ENCODE results near the gene CISTR. TPM values are rescaled to one million over a fixed set of nuclear protein-coding genes. Genes with fewer than 3 reads are reported as not detected.
A peak's percentile ranks its signal among the peaks of the same experiment; 100 is the strongest.

Gene CISTR
- not detected in 2 replicates for total RNA-seq (2012; rRNA removed)

- Histone ChIP-seq H3K9me3 (replicated peaks; ENCODE audit: low read length) (no peaks in the 10 kb centered on the region), H3K36me3 (ENCODE audit: insufficient read depth, low read length) (no peaks in the 10 kb centered on the region), H3K4me3 (ENCODE audit: low read length) (peak within 1 kb of the TSS; percentile 70), H3K9ac (ENCODE audit: low read depth, low read length) (peak within 1 kb of the TSS; percentile 19), H3K4me1 (ENCODE audit: control insufficient read depth, insufficient read depth, low read length) (peaks cover 11% of the 10 kb centered on the region), H3K27me3 (ENCODE audit: control insufficient read depth, insufficient read depth, low read length) (peaks cover 85% of the 10 kb centered on the region), H3K4me2 (ENCODE audit: low read length) (peak within 1 kb of the TSS; percentile 86)
Measured at GRCh38 chr12:53751336-53752191, at the start of gene CISTR. CISTR (minus strand) TSS chr12:53751979.

GRCh38 chr12:53798575-53798974 lies 46.8 kb upstream of the CISTR start:
- H3K27me3 ChIP-seq (ENCODE audit: control insufficient read depth, insufficient read depth, low read length), result no peaks in the 10 kb centered on the region
- no peaks in the 10 kb centered on the region for H3K9me3 ChIP-seq (replicated peaks; ENCODE audit: low read length)
- no peak overlapping the region for H3K4me3 ChIP-seq (ENCODE audit: low read length)
- no peaks in the 10 kb centered on the region for H3K36me3 ChIP-seq (ENCODE audit: insufficient read depth, low read length)
- H3K9ac ChIP-seq (ENCODE audit: low read depth, low read length), result no peak overlapping the region
- H3K4me1 ChIP-seq (ENCODE audit: control insufficient read depth, insufficient read depth, low read length), result peaks cover 6% of the 10 kb centered on the region
- no peak overlapping the region for H3K4me2 ChIP-seq (ENCODE audit: low read length)

- Histone ChIP-seq H3K36me3 (ENCODE audit: insufficient read depth, low read length) (no peaks in the 10 kb centered on the region), H3K4me3 (ENCODE audit: low read length) (no peak overlapping the region), H3K9me3 (replicated peaks; ENCODE audit: low read length) (no peaks in the 10 kb centered on the region), H3K9ac (ENCODE audit: low read depth, low read length) (no peak overlapping the region), H3K4me1 (ENCODE audit: control insufficient read depth, insufficient read depth, low read length) (peaks cover 6% of the 10 kb centered on the region), H3K27me3 (ENCODE audit: control insufficient read depth, insufficient read depth, low read length) (no peaks in the 10 kb centered on the region), H3K4me2 (ENCODE audit: low read length) (no peak overlapping the region)
Measured at GRCh38 chr12:53795927-53796326, 44.1 kb upstream of the CISTR start.

- Histone ChIP-seq H3K4me1 (ENCODE audit: control insufficient read depth, insufficient read depth, low read length) (peaks cover 1% of the 10 kb centered on the region), H3K27me3 (ENCODE audit: control insufficient read depth, insufficient read depth, low read length) (no peaks in the 10 kb centered on the region), H3K9ac (ENCODE audit: low read depth, low read length) (no peak overlapping the region), H3K9me3 (replicated peaks; ENCODE audit: low read length) (no peaks in the 10 kb centered on the region), H3K4me3 (ENCODE audit: low read length) (no peak overlapping the region), H3K4me2 (ENCODE audit: low read length) (no peak overlapping the region), H3K36me3 (ENCODE audit: insufficient read depth, low read length) (no peaks in the 10 kb centered on the region)
Measured at GRCh38 chr12:53793221-53793620, 41.4 kb upstream of the CISTR start.

DNA sequence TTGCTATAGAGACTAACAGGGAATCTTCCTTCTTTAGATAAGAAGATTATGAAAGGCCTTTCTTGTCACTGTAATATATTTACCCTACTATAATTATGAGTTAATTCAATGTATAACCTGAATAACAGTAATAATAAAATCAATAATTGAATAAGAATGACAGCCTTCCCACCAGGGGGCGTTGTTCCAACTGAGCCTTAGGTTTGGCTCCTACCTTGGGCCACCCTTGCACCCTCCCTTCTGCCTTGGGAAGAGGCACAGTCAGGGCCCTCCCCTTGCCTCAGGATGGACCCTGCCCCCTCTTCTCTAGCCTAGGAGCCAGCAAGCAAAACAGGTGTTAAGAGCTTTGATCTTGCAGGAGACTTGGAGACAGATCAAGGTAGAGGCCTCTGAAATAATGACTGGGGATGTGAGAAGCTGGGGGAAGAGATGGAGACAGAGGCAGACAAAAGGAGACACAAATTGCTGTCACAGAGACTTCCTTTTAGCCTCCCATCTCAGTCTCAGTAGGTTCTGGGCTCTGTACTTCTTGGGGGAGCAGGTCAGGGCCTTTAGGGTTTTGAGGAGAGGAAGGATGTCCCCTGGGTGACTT lies 40.1 kb upstream of the CISTR start:
- Histone ChIP-seq H3K9me3 (replicated peaks; ENCODE audit: low read length) (no peaks in the 10 kb centered on the region), H3K4me3 (ENCODE audit: low read length) (no peak overlapping the region), H3K36me3 (ENCODE audit: insufficient read depth, low read length) (no peaks in the 10 kb centered on the region), H3K4me1 (ENCODE audit: control insufficient read depth, insufficient read depth, low read length) (no peaks in the 10 kb centered on the region), H3K27me3 (ENCODE audit: control insufficient read depth, insufficient read depth, low read length) (no peaks in the 10 kb centered on the region), H3K9ac (ENCODE audit: low read depth, low read length) (no peak overlapping the region), H3K4me2 (ENCODE audit: low read length) (no peak overlapping the region)

DNA sequence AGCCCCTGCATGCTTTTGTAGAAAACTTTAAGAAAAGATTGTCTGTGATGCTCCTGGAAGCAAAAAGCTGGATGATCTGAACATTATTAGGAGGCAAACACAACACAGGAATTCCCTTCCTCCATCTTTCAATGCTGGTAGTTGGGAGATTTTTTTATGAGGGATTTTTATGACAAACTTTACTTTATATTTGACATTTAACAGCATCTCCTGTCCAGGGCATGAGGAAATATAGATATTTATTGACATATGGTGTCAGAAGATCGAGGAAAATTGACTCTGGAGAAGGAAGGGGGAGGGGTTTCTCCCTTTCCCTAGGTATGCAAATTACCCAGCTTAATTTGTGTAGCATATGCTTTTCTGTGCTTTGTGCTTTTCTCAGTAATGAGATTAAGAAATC lies 37.8 kb upstream of the CISTR start:
- Histone ChIP-seq H3K4me3 (ENCODE audit: low read length) (no peak overlapping the region), H3K36me3 (ENCODE audit: insufficient read depth, low read length) (no peaks in the 10 kb centered on the region), H3K27me3 (ENCODE audit: control insufficient read depth, insufficient read depth, low read length) (no peaks in the 10 kb centered on the region), H3K4me1 (ENCODE audit: control insufficient read depth, insufficient read depth, low read length) (no peaks in the 10 kb centered on the region), H3K9ac (ENCODE audit: low read depth, low read length) (no peak overlapping the region), H3K4me2 (ENCODE audit: low read length) (no peak overlapping the region), H3K9me3 (replicated peaks; ENCODE audit: low read length) (no peaks in the 10 kb centered on the region)

- Histone ChIP-seq H3K4me1 (ENCODE audit: control insufficient read depth, insufficient read depth, low read length) (no peaks in the 10 kb centered on the region), H3K9me3 (replicated peaks; ENCODE audit: low read length) (no peaks in the 10 kb centered on the region), H3K27me3 (ENCODE audit: control insufficient read depth, insufficient read depth, low read length) (no peaks in the 10 kb centered on the region), H3K36me3 (ENCODE audit: insufficient read depth, low read length) (no peaks in the 10 kb centered on the region), H3K4me3 (ENCODE audit: low read length) (no peak overlapping the region), H3K4me2 (ENCODE audit: low read length) (no peak overlapping the region), H3K9ac (ENCODE audit: low read depth, low read length) (no peak overlapping the region)
Measured at GRCh38 chr12:53788892-53789291, 37.1 kb upstream of the CISTR start.

DNA sequence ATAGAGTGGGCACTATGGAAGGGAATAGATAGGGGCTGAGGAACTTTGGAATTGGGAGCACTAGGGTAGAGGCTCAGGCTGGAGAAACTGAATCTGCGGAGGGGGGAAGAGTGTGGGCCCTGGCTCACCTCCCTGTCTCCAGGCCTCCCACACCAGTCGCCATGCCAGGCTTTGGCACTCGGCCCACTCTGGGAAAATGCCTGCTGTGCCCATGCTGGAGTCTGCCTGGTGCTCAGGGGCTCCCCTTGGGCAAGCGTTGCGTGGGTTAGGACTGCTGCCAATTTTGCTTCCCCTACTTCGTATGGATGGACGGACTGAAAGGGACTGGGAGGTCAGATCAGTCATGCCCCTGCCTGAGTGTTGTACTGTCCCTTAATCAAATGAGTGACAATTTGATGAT lies 34.6 kb upstream of the CISTR start:
- Histone ChIP-seq H3K27me3 (ENCODE audit: control insufficient read depth, insufficient read depth, low read length) (no peaks in the 10 kb centered on the region), H3K9me3 (replicated peaks; ENCODE audit: low read length) (no peaks in the 10 kb centered on the region), H3K4me3 (ENCODE audit: low read length) (no peak overlapping the region), H3K36me3 (ENCODE audit: insufficient read depth, low read length) (no peaks in the 10 kb centered on the region), H3K9ac (ENCODE audit: low read depth, low read length) (no peak overlapping the region), H3K4me1 (ENCODE audit: control insufficient read depth, insufficient read depth, low read length) (no peaks in the 10 kb centered on the region), H3K4me2 (ENCODE audit: low read length) (no peak overlapping the region)

GRCh38 chr12:53785161-53785560 lies 33.4 kb upstream of the CISTR start:
- Histone ChIP-seq H3K36me3 (ENCODE audit: insufficient read depth, low read length) (no peaks in the 10 kb centered on the region), H3K9me3 (replicated peaks; ENCODE audit: low read length) (no peaks in the 10 kb centered on the region), H3K4me1 (ENCODE audit: control insufficient read depth, insufficient read depth, low read length) (no peaks in the 10 kb centered on the region), H3K4me2 (ENCODE audit: low read length) (no peak overlapping the region), H3K9ac (ENCODE audit: low read depth, low read length) (no peak overlapping the region), H3K27me3 (ENCODE audit: control insufficient read depth, insufficient read depth, low read length) (no peaks in the 10 kb centered on the region), H3K4me3 (ENCODE audit: low read length) (no peak overlapping the region)

GRCh38 chr12:53782093-53782703 lies 30.4 kb upstream of the CISTR start:
- no peaks in the 10 kb centered on the region for H3K4me1 ChIP-seq (ENCODE audit: control insufficient read depth, insufficient read depth, low read length)
- H3K36me3 ChIP-seq (ENCODE audit: insufficient read depth, low read length), result no peaks in the 10 kb centered on the region
- H3K27me3 ChIP-seq (ENCODE audit: control insufficient read depth, insufficient read depth, low read length), result no peaks in the 10 kb centered on the region
- H3K9ac ChIP-seq (ENCODE audit: low read depth, low read length), result no peak overlapping the region
- no peak overlapping the region for H3K4me2 ChIP-seq (ENCODE audit: low read length)
- no peak overlapping the region for H3K4me3 ChIP-seq (ENCODE audit: low read length)
- H3K9me3 ChIP-seq (replicated peaks; ENCODE audit: low read length), result no peaks in the 10 kb centered on the region

GRCh38 chr12:53781228-53781801 lies 29.5 kb upstream of the CISTR start:
- no peak overlapping the region for H3K4me3 ChIP-seq (ENCODE audit: low read length)
- no peak overlapping the region for H3K4me2 ChIP-seq (ENCODE audit: low read length)
- no peaks in the 10 kb centered on the region for H3K4me1 ChIP-seq (ENCODE audit: control insufficient read depth, insufficient read depth, low read length)
- no peaks in the 10 kb centered on the region for H3K27me3 ChIP-seq (ENCODE audit: control insufficient read depth, insufficient read depth, low read length)
- H3K36me3 ChIP-seq (ENCODE audit: insufficient read depth, low read length), result no peaks in the 10 kb centered on the region
- H3K9ac ChIP-seq (ENCODE audit: low read depth, low read length), result no peak overlapping the region
- no peaks in the 10 kb centered on the region for H3K9me3 ChIP-seq (replicated peaks; ENCODE audit: low read length)
